ENCODE results near the gene LAMB4. TPM values are rescaled to one million over a fixed set of nuclear protein-coding genes. Genes with fewer than 3 reads are reported as not detected.

LAMB4 gene, protein sequence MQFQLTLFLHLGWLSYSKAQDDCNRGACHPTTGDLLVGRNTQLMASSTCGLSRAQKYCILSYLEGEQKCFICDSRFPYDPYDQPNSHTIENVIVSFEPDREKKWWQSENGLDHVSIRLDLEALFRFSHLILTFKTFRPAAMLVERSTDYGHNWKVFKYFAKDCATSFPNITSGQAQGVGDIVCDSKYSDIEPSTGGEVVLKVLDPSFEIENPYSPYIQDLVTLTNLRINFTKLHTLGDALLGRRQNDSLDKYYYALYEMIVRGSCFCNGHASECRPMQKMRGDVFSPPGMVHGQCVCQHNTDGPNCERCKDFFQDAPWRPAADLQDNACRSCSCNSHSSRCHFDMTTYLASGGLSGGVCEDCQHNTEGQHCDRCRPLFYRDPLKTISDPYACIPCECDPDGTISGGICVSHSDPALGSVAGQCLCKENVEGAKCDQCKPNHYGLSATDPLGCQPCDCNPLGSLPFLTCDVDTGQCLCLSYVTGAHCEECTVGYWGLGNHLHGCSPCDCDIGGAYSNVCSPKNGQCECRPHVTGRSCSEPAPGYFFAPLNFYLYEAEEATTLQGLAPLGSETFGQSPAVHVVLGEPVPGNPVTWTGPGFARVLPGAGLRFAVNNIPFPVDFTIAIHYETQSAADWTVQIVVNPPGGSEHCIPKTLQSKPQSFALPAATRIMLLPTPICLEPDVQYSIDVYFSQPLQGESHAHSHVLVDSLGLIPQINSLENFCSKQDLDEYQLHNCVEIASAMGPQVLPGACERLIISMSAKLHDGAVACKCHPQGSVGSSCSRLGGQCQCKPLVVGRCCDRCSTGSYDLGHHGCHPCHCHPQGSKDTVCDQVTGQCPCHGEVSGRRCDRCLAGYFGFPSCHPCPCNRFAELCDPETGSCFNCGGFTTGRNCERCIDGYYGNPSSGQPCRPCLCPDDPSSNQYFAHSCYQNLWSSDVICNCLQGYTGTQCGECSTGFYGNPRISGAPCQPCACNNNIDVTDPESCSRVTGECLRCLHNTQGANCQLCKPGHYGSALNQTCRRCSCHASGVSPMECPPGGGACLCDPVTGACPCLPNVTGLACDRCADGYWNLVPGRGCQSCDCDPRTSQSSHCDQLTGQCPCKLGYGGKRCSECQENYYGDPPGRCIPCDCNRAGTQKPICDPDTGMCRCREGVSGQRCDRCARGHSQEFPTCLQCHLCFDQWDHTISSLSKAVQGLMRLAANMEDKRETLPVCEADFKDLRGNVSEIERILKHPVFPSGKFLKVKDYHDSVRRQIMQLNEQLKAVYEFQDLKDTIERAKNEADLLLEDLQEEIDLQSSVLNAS (N-terminal part only)
- total RNA-seq: 0.42 TPM
- polyA plus RNA-seq: 0.52 TPM
- long read RNA-seq, donor 1: 0 reads
- long read RNA-seq, donor 2: 0 reads
- long read RNA-seq, donor 3: 0 reads
- long read RNA-seq, donor 4: 0 reads
- long read RNA-seq, donor 5: 0 reads
- long read RNA-seq, donor 6: 0 reads
- long read RNA-seq, donor 7: 0 reads
- long read RNA-seq, donor 8: 0 reads
- long read RNA-seq, donor 9: 0 reads
- long read RNA-seq, donor 10: 0 reads

- Histone ChIP-seq H3K27me3 (ENCODE audit: control insufficient read depth in 2 of 2, insufficient read depth in 1 of 2, low read length in 1 of 2) (no peaks in the 10 kb centered on the region), H3K36me3 (ENCODE audit: control insufficient read depth in 2 of 2, insufficient read depth in 2 of 2, low read length in 1 of 2) (no peaks in the 10 kb centered on the region), H3K4me1 (ENCODE audit: control insufficient read depth in 2 of 2, insufficient read depth in 2 of 2, low read length in 2 of 2) (peaks cover under 1 to 3% of the 10 kb centered on the region in 2 donors), H3K4me3 (ENCODE audit: low read length in 2 of 2) (no peak within 1 kb of the TSS), H3K9me3 (ENCODE audit: control insufficient read depth in 2 of 2, insufficient read depth in 1 of 2, low read length in 1 of 2) (no peaks in the 10 kb centered on the region), H3K27ac (ENCODE audit: low read depth in 1 of 2, low read length in 1 of 2) (no peak within 1 kb of the TSS)
- DNase-seq (ENCODE audit: low read depth in 6 of 9, low spot score in 9 of 9): no peak
- 97% methylated on average over 3 of the region's 3 CpGs for WGBS
These were observed at the start of gene LAMB4 for GRCh38 chr7:108130261-108130660. Gene LAMB4 (minus strand): TSS chr7:108130361. CDS start chr7:108123164, 7,197 bp downstream.

- WGBS: 57% methylated on average over 3 of the region's 3 CpGs
- no peak overlapping the region for H3K4me3 ChIP-seq (ENCODE audit: low read length in 2 of 2)
- no peaks in the 10 kb centered on the region for H3K9me3 ChIP-seq (ENCODE audit: control insufficient read depth in 2 of 2, insufficient read depth in 1 of 2, low read length in 1 of 2)
- H3K4me1 ChIP-seq (ENCODE audit: control insufficient read depth in 2 of 2, insufficient read depth in 2 of 2, low read length in 2 of 2): no peaks in the 10 kb centered on the region
- DNase-seq (ENCODE audit: low read depth in 6 of 9, low spot score in 9 of 9): peak in 1 of 9 donors; percentile 18
- no peaks in the 10 kb centered on the region for H3K27me3 ChIP-seq (ENCODE audit: control insufficient read depth in 2 of 2, insufficient read depth in 1 of 2, low read length in 1 of 2)
- no peaks in the 10 kb centered on the region for H3K36me3 ChIP-seq (ENCODE audit: control insufficient read depth in 2 of 2, insufficient read depth in 2 of 2, low read length in 1 of 2)
- H3K27ac ChIP-seq (ENCODE audit: low read depth in 1 of 2, low read length in 1 of 2): no peak overlapping the region
These were observed 48.2 kb upstream of the LAMB4 start for GRCh38 chr7:108178398-108178797.

DNA sequence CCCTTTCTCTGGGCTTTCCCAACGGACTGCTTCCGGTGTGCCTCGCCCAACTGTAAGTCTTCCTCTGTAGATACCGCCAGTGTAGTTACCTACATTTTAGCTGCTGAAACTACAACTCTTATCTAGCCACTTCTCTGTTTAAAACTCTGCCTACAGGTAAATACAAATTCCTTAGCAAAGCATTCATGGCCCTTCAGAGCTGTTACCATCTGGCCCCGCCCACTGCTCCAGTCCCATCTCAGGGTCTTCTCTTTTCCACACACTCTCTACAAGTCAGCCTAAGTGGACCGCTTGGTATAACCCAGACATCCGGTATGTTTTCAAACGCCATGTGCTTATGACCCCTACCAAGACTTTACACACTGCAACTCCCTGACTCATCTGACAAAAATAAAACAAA lies 41.0 kb upstream of the LAMB4 start:
- WGBS: 97% methylated on average over 8 of the region's 8 CpGs

GRCh38 chr7:108170251-108170650 lies 40.1 kb upstream of the LAMB4 start:
- no peak for DNase-seq (ENCODE audit: low read depth in 6 of 9, low spot score in 9 of 9)
- Histone ChIP-seq H3K27ac (ENCODE audit: low read depth in 1 of 2, low read length in 1 of 2) (no peak overlapping the region), H3K36me3 (ENCODE audit: control insufficient read depth in 2 of 2, insufficient read depth in 2 of 2, low read length in 1 of 2) (no peaks in the 10 kb centered on the region), H3K4me1 (ENCODE audit: control insufficient read depth in 2 of 2, insufficient read depth in 2 of 2, low read length in 2 of 2) (no peaks in the 10 kb centered on the region), H3K9me3 (ENCODE audit: control insufficient read depth in 2 of 2, insufficient read depth in 1 of 2, low read length in 1 of 2) (no peaks in the 10 kb centered on the region), H3K4me3 (ENCODE audit: low read length in 2 of 2) (no peak overlapping the region), H3K27me3 (ENCODE audit: control insufficient read depth in 2 of 2, insufficient read depth in 1 of 2, low read length in 1 of 2) (no peaks in the 10 kb centered on the region)
- WGBS: 77% methylated on average over 5 of the region's 5 CpGs

More for the DNA sequence above, 41.0 kb upstream of the LAMB4 start:
- Histone ChIP-seq H3K27ac (ENCODE audit: low read depth in 1 of 2, low read length in 1 of 2) (no peak overlapping the region), H3K27me3 (ENCODE audit: control insufficient read depth in 2 of 2, insufficient read depth in 1 of 2, low read length in 1 of 2) (no peaks in the 10 kb centered on the region), H3K9me3 (ENCODE audit: control insufficient read depth in 2 of 2, insufficient read depth in 1 of 2, low read length in 1 of 2) (no peaks in the 10 kb centered on the region), H3K4me1 (ENCODE audit: control insufficient read depth in 2 of 2, insufficient read depth in 2 of 2, low read length in 2 of 2) (no peaks in the 10 kb centered on the region), H3K36me3 (ENCODE audit: control insufficient read depth in 2 of 2, insufficient read depth in 2 of 2, low read length in 1 of 2) (no peaks in the 10 kb centered on the region), H3K4me3 (ENCODE audit: low read length in 2 of 2) (no peak overlapping the region)
- DNase-seq (ENCODE audit: low read depth in 6 of 9, low spot score in 9 of 9): no peak

DNA sequence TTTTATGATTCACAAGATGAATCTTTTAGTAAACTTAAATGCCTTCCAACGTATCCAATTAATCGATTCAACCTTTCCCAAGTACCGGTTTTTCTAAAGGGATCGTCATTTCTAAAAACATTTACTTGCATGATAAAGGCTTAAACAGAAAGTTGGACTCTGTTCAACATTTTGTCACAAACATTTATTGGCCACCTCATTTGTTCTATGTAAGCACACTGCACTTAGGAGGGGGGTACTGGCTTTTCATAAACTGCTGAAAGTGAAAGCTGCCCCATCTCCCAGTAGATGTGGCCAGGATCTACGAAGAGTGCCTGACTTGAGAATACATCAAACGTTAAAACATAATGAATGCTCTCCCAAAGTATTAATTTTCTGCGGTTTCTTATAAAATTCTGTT lies 37.3 kb upstream of the LAMB4 start:
- no peak for DNase-seq (ENCODE audit: low read depth in 6 of 9, low spot score in 9 of 9)
- H3K27me3 ChIP-seq (ENCODE audit: control insufficient read depth in 2 of 2, insufficient read depth in 1 of 2, low read length in 1 of 2): no peaks in the 10 kb centered on the region
- H3K4me3 ChIP-seq (ENCODE audit: low read length in 2 of 2): no peak overlapping the region
- H3K27ac ChIP-seq (ENCODE audit: low read depth in 1 of 2, low read length in 1 of 2): no peak overlapping the region
- 94% methylated on average over 7 of the region's 7 CpGs for WGBS
- H3K9me3 ChIP-seq (ENCODE audit: control insufficient read depth in 2 of 2, insufficient read depth in 1 of 2, low read length in 1 of 2): no peaks in the 10 kb centered on the region
- no peaks in the 10 kb centered on the region for H3K4me1 ChIP-seq (ENCODE audit: control insufficient read depth in 2 of 2, insufficient read depth in 2 of 2, low read length in 2 of 2)
- H3K36me3 ChIP-seq (ENCODE audit: control insufficient read depth in 2 of 2, insufficient read depth in 2 of 2, low read length in 1 of 2): no peaks in the 10 kb centered on the region

DNA sequence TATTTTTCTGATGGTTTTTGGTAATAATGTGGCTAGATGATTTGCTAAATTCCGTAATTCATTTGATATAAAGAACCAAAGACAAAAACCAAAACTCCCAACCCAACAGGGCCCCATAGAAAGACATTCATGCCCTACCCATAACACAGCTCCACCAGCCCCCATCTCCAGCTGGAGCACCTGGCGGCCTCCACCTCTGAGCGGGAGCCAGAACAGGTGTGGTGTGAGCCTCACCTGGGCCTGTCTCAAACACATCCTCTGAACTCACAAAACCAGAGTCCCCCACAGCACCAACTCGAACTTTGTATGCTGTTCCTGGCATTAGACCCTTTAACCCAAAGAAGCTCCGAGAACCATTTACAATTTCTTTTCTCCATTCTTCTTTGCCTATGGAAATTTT lies 36.5 kb upstream of the LAMB4 start:
- H3K4me3 ChIP-seq (ENCODE audit: low read length in 2 of 2): no peak overlapping the region
- no peak for DNase-seq (ENCODE audit: low read depth in 6 of 9, low spot score in 9 of 9)
- H3K36me3 ChIP-seq (ENCODE audit: control insufficient read depth in 2 of 2, insufficient read depth in 2 of 2, low read length in 1 of 2): no peaks in the 10 kb centered on the region
- no peaks in the 10 kb centered on the region for H3K4me1 ChIP-seq (ENCODE audit: control insufficient read depth in 2 of 2, insufficient read depth in 2 of 2, low read length in 2 of 2)
- no peaks in the 10 kb centered on the region for H3K9me3 ChIP-seq (ENCODE audit: control insufficient read depth in 2 of 2, insufficient read depth in 1 of 2, low read length in 1 of 2)
- H3K27ac ChIP-seq (ENCODE audit: low read depth in 1 of 2, low read length in 1 of 2): no peak overlapping the region
- H3K27me3 ChIP-seq (ENCODE audit: control insufficient read depth in 2 of 2, insufficient read depth in 1 of 2, low read length in 1 of 2): no peaks in the 10 kb centered on the region
- 97% methylated on average over 5 of the region's 5 CpGs for WGBS

DNA sequence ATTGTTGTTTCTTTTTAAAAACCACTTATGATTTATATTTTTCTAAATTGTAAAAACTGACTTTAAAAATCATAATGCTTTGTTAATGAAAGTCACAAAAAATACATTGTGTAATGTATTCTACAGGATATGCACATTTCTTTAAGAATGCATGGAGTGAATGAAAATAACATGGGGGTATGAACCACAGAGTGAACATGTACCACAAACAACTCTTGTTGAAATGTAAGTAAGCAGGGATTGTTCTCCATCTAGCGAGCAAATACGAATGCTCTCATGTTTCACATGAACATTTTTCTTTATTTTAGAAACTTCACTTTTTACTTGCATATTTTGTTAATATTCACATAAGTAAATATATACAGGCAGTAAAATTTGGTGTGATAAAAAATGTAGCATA lies 35.6 kb upstream of the LAMB4 start:
- DNase-seq (ENCODE audit: low read depth in 6 of 9, low spot score in 9 of 9): no peak
- Histone ChIP-seq H3K27me3 (ENCODE audit: control insufficient read depth in 2 of 2, insufficient read depth in 1 of 2, low read length in 1 of 2) (no peaks in the 10 kb centered on the region), H3K36me3 (ENCODE audit: control insufficient read depth in 2 of 2, insufficient read depth in 2 of 2, low read length in 1 of 2) (no peaks in the 10 kb centered on the region), H3K4me3 (ENCODE audit: low read length in 2 of 2) (no peak overlapping the region), H3K4me1 (ENCODE audit: control insufficient read depth in 2 of 2, insufficient read depth in 2 of 2, low read length in 2 of 2) (no peaks in the 10 kb centered on the region), H3K27ac (ENCODE audit: low read depth in 1 of 2, low read length in 1 of 2) (no peak overlapping the region), H3K9me3 (ENCODE audit: control insufficient read depth in 2 of 2, insufficient read depth in 1 of 2, low read length in 1 of 2) (no peaks in the 10 kb centered on the region)
- 98% methylated on average over 2 of the region's 2 CpGs for WGBS

- Histone ChIP-seq H3K27ac (ENCODE audit: low read depth in 1 of 2, low read length in 1 of 2) (no peak overlapping the region), H3K4me1 (ENCODE audit: control insufficient read depth in 2 of 2, insufficient read depth in 2 of 2, low read length in 2 of 2) (no peaks in the 10 kb centered on the region), H3K36me3 (ENCODE audit: control insufficient read depth in 2 of 2, insufficient read depth in 2 of 2, low read length in 1 of 2) (no peaks in the 10 kb centered on the region), H3K9me3 (ENCODE audit: control insufficient read depth in 2 of 2, insufficient read depth in 1 of 2, low read length in 1 of 2) (no peaks in the 10 kb centered on the region), H3K27me3 (ENCODE audit: control insufficient read depth in 2 of 2, insufficient read depth in 1 of 2, low read length in 1 of 2) (no peaks in the 10 kb centered on the region), H3K4me3 (ENCODE audit: low read length in 2 of 2) (no peak overlapping the region)
- 82% methylated on average over 6 of the region's 6 CpGs for WGBS
- no peak for DNase-seq (ENCODE audit: low read depth in 6 of 9, low spot score in 9 of 9)
These were observed 34.8 kb upstream of the LAMB4 start for GRCh38 chr7:108164946-108165345.
